ENCODE measurements around the gene IDE. TPM values are rescaled to one million over a fixed set of nuclear protein-coding genes. Genes with fewer than 3 reads are reported as not detected.

Gene IDE
- total and polyA plus RNA-seq, 2 of the 4 experiments (the other 2 are of a cell fraction), result 9.3 to 27.4 TPM

DNA sequence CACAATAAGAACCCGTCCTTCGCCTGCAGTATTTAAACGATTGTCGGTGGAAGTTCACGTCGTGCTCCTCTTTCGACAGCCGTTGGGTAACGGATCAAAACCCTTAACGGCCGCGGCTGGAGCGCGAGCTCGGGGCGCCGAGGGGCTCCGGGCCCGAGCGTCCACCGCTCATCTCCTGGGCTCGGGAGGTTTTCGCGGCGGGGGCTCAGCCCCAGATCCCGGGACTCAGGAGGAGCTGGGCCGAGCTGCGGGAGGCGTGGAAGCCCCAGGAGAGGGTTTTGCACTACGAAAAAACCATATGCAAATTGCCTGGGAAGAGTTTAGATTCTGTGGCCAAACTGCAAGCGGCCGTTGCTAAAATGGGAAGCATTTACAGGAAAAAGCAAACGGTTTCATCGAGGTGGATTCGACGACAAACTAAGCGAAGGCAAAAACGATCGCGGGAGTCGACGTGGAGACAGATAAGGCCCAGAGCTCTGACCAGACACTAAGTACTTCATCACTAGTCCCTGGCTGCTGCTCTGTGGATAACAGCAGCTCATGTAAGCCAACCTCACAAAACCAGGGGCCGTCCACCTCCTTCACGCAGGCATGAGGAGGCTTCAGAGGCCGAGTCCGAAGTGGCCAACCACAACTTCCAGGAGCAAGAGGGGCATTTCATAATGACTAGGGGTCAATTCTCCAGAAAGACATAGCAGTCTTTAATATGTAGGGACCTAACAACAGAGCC, 153.2 kb downstream of the IDE start:
- Histone ChIP-seq H3K9me1 (ENCODE audit: insufficient read depth, low read length) (no peaks in the 10 kb centered on the region), H3K56ac (ENCODE audit: extremely low read depth, insufficient read depth, low read length) (no peak overlapping the region), H3K36me3 (ENCODE audit: control insufficient read depth, insufficient read depth, low read length) (no peaks in the 10 kb centered on the region), H2BK20ac (ENCODE audit: low read depth, low read length) (no peak overlapping the region), H4K5ac (ENCODE audit: low read depth, low read length) (no peak overlapping the region), H3K27me3 (ENCODE audit: control insufficient read depth, insufficient read depth, low read length) (peaks cover 14% of the 10 kb centered on the region), H4K8ac (ENCODE audit: low read depth in 2 of 2, low read length in 2 of 2) (no peak overlapping the region), H4K91ac (ENCODE audit: insufficient read depth, low read depth, low read length) (no peak overlapping the region), H3K9ac (ENCODE audit: low read depth, low read length) (no peak overlapping the region), H2BK15ac (ENCODE audit: low read depth, low read length) (no peak overlapping the region), H3K23ac (ENCODE audit: low read depth, low read length) (no peak overlapping the region), H2AK9ac (replicated peaks; ENCODE audit: low read depth, low read length, poor library complexity) (peak overlapping the region; percentile 10), H3K4ac (ENCODE audit: low read depth, low read length) (no peak overlapping the region), H3K4me3 (ENCODE audit: insufficient read depth, low read depth, low read length) (no peak overlapping the region; the same call in 1 of the 2 replicates), H2BK120ac (ENCODE audit: low read depth, low read length) (no peak overlapping the region), H3K4me2 (ENCODE audit: low read depth, low read length) (peak overlapping the region; percentile 8; the same call in 1 of the 2 replicates), H3K79me1 (ENCODE audit: low read depth in 1 of 2, low read length in 2 of 2) (no peaks in the 10 kb centered on the region), H2AFZ (replicated peaks; ENCODE audit: low read length, poor library complexity) (peak overlapping the region; percentile 79), H3K14ac (replicated peaks; ENCODE audit: low read depth, low read length) (no peak overlapping the region), H4K20me1 (ENCODE audit: insufficient read depth, low read length) (no peaks in the 10 kb centered on the region), H3K4me1 (ENCODE audit: control insufficient read depth, insufficient read depth, low read length) (no peaks in the 10 kb centered on the region), H3K27ac (ENCODE audit: insufficient read depth, low read length) (no peak overlapping the region), H2AK5ac (ENCODE audit: low read depth, low read length) (no peak overlapping the region), H2BK5ac (ENCODE audit: low read depth, low read length, poor library complexity, severe bottlenecking) (no peak overlapping the region), H3K9me3 (ENCODE audit: control insufficient read depth, insufficient read depth, low read length) (peaks cover 7% of the 10 kb centered on the region), H3K18ac (ENCODE audit: low read depth, low read length) (no peak overlapping the region)
- TF ChIP-seq RCOR1 (IDR thresholded peaks at IDR 0.05; ENCODE audit: insufficient replicate concordance, low read length) (no peak), MAZ (IDR thresholded peaks at IDR 0.05; ENCODE audit: borderline replicate concordance, low read depth, low read length) (no peak), NFE2L2 (IDR thresholded peaks at IDR 0.05; ENCODE audit: low read depth, low read length) (no peak), POLR2A (IDR thresholded peaks at IDR 0.05; ENCODE audit: low read depth, low read length) (no peak), MAFK (IDR thresholded peaks at IDR 0.05; ENCODE audit: low read depth, low read length) (no peak)
- POLR2A ChIA-PET (ENCODE audit: unreplicated experiment), result no interaction called here
- in situ Hi-C loops (cut with MboI; ENCODE audit: low sequenced_read_pairs), result no loop called here
- 16% methylated on average over 23 of the region's 46 CpGs; no CpG with 5 or more reads in 1 of the 2 experiments for WGBS, 2 experiments (ENCODE audit: extremely low coverage in 2 of 2, insufficient read length in 1 of 2)
- ATAC-seq (ENCODE audit: low read depth), result peak; percentile 11; the same call in 1 of the 2 replicates
- dilution Hi-C loops (cut with HindIII; ENCODE audit: low sequenced_read_pairs, unreplicated experiment), result no loop called here
- CTCF ChIA-PET, result interaction anchor here (0.6 to 0.9 kb wide), 4 partner anchors 15 to 333 kb away, joined by 3 to 5 read pairs (median 3); no protein-coding TSS in a partner anchor
- no peak for DNase-seq
- intact Hi-C loops (cut with micrococcal nuclease), result no loop called here
- no TSS peak for BruUV-seq (replicated peaks)
